Measurements from ENCODE around the gene GYS2. TPM values are rescaled to one million over a fixed set of nuclear protein-coding genes. Genes with fewer than 3 reads are reported as not detected.

GYS2 gene
- total RNA-seq, 1 donor from 2014 or later, result not detected

DNA sequence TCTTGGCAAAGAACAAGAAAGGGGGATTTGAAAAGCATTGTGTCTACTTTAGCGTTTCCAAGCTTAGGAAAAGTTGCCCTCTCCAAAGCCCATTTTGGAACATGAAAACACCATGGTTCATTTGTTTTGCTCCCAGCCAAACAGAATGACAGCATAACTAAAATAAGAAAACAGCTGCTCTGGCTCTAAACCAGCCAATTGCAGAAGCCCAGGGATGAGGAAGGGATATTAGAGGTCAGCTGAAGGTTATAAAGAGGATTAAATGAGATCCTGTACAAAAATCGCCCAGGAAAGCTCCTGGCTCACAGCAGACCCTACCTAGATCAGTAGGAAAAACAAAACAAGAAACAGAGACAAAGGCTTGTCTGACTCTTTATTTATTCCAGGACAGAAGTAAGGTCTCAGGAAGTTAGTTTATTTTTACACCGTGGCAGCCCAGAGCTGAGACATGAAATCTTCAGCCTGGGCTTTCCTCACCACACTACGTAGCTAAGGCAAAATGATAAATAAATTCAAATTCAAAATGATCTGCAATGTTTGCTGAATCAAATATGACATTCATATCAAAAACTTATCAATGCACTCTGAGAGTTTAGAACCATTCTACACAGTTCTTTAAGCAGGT lies 52.7 kb downstream of the GYS2 start:
- Mint-ChIP-seq H3K27ac (peak overlapping the region; percentile 8), H3K4me3 (no peak overlapping the region), H3K4me1 (peaks cover 7% of the 10 kb centered on the region)

DNA sequence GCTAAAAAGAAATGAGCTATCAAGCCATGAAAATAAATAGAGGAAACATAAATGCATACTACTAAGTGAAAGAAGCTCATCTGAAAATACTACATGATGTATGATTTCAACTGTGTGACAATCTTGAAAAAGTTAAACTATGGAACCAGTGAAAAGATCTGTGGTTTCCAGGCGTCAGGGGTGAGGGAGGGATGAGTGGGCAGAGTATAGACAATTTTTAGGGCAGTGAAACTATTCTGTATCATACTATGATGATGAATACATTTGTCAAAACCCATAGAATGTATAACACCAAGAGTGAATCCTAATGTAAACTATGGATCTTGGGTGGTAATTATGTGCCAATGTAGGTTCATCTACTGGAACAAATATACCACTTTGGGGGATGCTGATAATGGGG lies 57.2 kb downstream of the GYS2 start:
- TF ChIP-seq, protein P1, sequence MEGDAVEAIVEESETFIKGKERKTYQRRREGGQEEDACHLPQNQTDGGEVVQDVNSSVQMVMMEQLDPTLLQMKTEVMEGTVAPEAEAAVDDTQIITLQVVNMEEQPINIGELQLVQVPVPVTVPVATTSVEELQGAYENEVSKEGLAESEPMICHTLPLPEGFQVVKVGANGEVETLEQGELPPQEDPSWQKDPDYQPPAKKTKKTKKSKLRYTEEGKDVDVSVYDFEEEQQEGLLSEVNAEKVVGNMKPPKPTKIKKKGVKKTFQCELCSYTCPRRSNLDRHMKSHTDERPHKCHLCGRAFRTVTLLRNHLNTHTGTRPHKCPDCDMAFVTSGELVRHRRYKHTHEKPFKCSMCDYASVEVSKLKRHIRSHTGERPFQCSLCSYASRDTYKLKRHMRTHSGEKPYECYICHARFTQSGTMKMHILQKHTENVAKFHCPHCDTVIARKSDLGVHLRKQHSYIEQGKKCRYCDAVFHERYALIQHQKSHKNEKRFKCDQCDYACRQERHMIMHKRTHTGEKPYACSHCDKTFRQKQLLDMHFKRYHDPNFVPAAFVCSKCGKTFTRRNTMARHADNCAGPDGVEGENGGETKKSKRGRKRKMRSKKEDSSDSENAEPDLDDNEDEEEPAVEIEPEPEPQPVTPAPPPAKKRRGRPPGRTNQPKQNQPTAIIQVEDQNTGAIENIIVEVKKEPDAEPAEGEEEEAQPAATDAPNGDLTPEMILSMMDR (IDR thresholded peaks at IDR 0.05; ENCODE audit: unreplicated experiment), result no peak
- Mint-ChIP-seq H3K27ac (no peak overlapping the region), H3K36me3 (no peaks in the 10 kb centered on the region), H3K4me1 (peaks cover 3% of the 10 kb centered on the region), H3K4me3 (no peak overlapping the region), H3K27me3 (ENCODE audit: low read depth) (peaks cover 2% of the 10 kb centered on the region), H3K9me3 (no peaks in the 10 kb centered on the region)
- DNase-seq (ENCODE audit: low spot score in 2 of 2, unreplicated experiment in 2 of 2), result no peak

More for the DNA sequence above, 52.7 kb downstream of the GYS2 start:
- DNase-seq (ENCODE audit: low spot score in 2 of 2, unreplicated experiment in 2 of 2), result no peak
- Mint-ChIP-seq H3K27me3 (ENCODE audit: low read depth) (no peaks in the 10 kb centered on the region), H3K36me3 (no peaks in the 10 kb centered on the region), H3K9me3 (peaks cover 6% of the 10 kb centered on the region)
- TF ChIP-seq, protein P1 (IDR thresholded peaks at IDR 0.05; ENCODE audit: unreplicated experiment), result no peak

DNA sequence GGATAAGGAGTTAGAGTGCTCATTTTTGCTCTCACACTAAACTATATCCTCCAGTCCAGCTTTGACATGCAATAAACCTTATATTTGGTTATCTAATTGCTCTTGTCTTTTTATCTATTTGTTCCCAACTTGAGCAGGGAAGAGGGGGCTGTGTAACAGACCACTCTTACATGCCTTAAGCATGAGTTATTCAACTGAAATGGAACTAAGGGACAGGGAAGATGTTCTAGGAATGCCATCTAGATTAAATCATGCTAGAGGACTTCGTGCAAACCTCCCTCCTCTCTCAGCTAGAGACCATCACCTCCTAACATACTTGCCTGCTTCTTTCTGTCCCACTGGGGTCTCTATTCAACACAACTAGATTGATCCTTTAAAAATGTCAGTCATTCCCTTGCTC lies 57.9 kb downstream of the GYS2 start:
- Mint-ChIP-seq H3K9me3 (no peaks in the 10 kb centered on the region), H3K36me3 (no peaks in the 10 kb centered on the region), H3K27me3 (ENCODE audit: low read depth) (peaks cover 2% of the 10 kb centered on the region), H3K4me1 (peaks cover under 1% of the 10 kb centered on the region), H3K4me3 (no peak overlapping the region), H3K27ac (no peak overlapping the region)
- no peak for DNase-seq (ENCODE audit: low spot score in 2 of 2, unreplicated experiment in 2 of 2)
- TF ChIP-seq, protein P1 (IDR thresholded peaks at IDR 0.05; ENCODE audit: unreplicated experiment), result no peak

DNA sequence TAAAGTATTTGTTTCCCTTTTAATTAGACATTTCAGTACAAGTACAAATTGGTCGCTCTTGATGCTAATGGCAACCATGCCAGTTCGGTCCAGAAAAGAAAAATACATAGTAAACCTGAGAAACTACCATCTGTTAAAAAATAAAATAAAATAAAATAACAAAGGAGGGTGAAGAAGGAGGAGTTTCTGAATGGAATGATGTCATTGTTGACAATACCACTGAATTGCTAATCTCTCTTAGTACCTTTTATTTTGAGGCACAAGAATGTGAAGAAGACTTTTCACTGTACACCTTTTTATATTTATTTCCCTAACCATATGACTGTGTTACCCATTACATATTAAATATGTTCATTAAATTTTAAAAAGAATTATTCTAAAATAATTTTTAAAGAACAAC lies 59.1 kb downstream of the GYS2 start:
- DNase-seq (ENCODE audit: low spot score in 2 of 2, unreplicated experiment in 2 of 2), result no peak
- H3K27ac Mint-ChIP-seq, result no peak overlapping the region
- no peaks in the 10 kb centered on the region for H3K4me1 Mint-ChIP-seq
- TF ChIP-seq, protein P1 (IDR thresholded peaks at IDR 0.05; ENCODE audit: unreplicated experiment), result no peak
- H3K27me3 Mint-ChIP-seq (ENCODE audit: low read depth), result peaks cover 2% of the 10 kb centered on the region
- no peaks in the 10 kb centered on the region for H3K36me3 Mint-ChIP-seq
- no peak overlapping the region for H3K4me3 Mint-ChIP-seq
- no peaks in the 10 kb centered on the region for H3K9me3 Mint-ChIP-seq

DNA sequence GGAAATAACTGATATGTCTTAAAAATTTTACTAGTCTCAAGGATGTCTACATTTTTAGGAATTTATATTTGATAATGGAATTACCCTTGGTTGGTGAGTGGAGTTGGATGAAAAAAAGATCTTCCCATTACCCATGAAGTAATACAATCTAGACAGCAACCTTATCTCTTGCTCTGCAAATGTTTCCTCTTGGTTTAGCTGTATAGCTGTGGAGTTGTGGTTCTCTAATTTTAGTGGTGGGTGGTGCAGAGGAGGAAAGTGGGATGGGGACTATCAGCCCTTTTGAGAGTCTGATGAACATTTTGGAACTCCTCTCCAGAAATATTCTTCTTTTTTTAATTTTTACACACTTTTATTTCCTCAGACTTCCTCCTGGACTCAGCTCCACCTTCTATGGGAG lies 61.5 kb downstream of the GYS2 start:
- Mint-ChIP-seq H3K27me3 (ENCODE audit: low read depth) (peaks cover 7% of the 10 kb centered on the region), H3K9me3 (no peaks in the 10 kb centered on the region), H3K27ac (no peak overlapping the region), H3K4me3 (no peak overlapping the region), H3K4me1 (no peaks in the 10 kb centered on the region), H3K36me3 (no peaks in the 10 kb centered on the region)
- no peak for DNase-seq (ENCODE audit: low spot score in 2 of 2, unreplicated experiment in 2 of 2)
- TF ChIP-seq, protein P1 (IDR thresholded peaks at IDR 0.05; ENCODE audit: unreplicated experiment), result no peak

DNA sequence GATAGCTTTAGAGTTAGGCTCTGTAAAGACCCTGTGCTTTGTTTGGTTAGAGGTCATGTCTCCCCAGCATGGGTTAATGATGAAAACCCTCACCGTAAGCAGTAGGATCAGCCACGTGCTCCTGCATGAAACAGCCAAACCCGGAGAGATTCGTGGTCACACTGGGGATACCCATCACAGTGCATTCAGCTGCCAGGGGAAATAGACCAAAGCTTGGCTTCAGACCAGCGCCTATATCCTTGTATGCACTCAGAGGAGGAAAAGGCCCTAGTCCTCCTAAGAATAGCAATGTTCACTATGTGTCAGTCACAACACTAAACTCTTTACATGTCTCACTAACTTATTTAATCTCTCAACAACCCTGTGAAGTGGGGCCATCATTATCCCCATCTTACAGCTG lies 62.2 kb downstream of the GYS2 start:
- no peak overlapping the region for H3K4me3 Mint-ChIP-seq

More for the DNA sequence above, 62.2 kb downstream of the GYS2 start:
- Mint-ChIP-seq H3K27me3 (ENCODE audit: low read depth) (peaks cover 8% of the 10 kb centered on the region), H3K4me1 (no peaks in the 10 kb centered on the region), H3K27ac (no peak overlapping the region), H3K9me3 (no peaks in the 10 kb centered on the region), H3K36me3 (no peaks in the 10 kb centered on the region)
- TF ChIP-seq, protein P1 (IDR thresholded peaks at IDR 0.05; ENCODE audit: unreplicated experiment), result no peak
- DNase-seq (ENCODE audit: low spot score in 2 of 2, unreplicated experiment in 2 of 2), result no peak

Measured in mesothelial cell of epicardium (in vitro differentiated cells).